SK-N-SH treated with all-trans-retinoic acid at 6 μM for 48 hours (cell line): ENCODE data around the gene NCOA6.

ENCODE experiments used
- ATAC-seq: fragments of 200-7000 bp; cut with Tn5 transposase; 3 replicates; pipeline ENCODE4 v1.9.1; 2020; ENCODE audit warnings: mild to moderate bottlenecking, moderate library complexity
- BACH2 ChIP-seq: fragments of 250-450 bp; sonication (Bioruptor Pico); IDR thresholded peaks from 2 replicates; pipeline ENCODE4 v1.9.0; 2021; ENCODE audit warnings: mild to moderate bottlenecking, borderline replicate concordance
- CSDC2 ChIP-seq: fragments of 250-450 bp; sonication (Bioruptor Pico); IDR thresholded peaks from 2 replicates; pipeline ENCODE4 v1.5.0; 2020; ENCODE audit warnings: mild to moderate bottlenecking, moderate library complexity
- ESRRG ChIP-seq: fragments of 250-450 bp; sonication (Bioruptor Pico); IDR thresholded peaks from 2 replicates; pipeline ENCODE4 v1.6.1; 2021; ENCODE audit warnings: mild to moderate bottlenecking
- GLIS3 ChIP-seq: fragments of 250-450 bp; sonication (Bioruptor Pico); IDR thresholded peaks from 2 replicates; pipeline ENCODE4 v1.5.0; 2020; ENCODE audit warnings: mild to moderate bottlenecking, moderate library complexity
- OSR1 ChIP-seq: fragments of 250-450 bp; sonication (Bioruptor Pico); IDR thresholded peaks from 2 replicates; pipeline ENCODE4 v1.8.0; 2022; ENCODE audit warnings: moderate library complexity, mild to moderate bottlenecking, inconsistent platforms
- PPARA ChIP-seq: fragments of 250-450 bp; sonication (Bioruptor Pico); IDR thresholded peaks from 2 replicates; pipeline ENCODE4 v1.5.0; 2020; ENCODE audit warnings: mild to moderate bottlenecking, borderline replicate concordance
- SNAI2 ChIP-seq: fragments of 250-450 bp; sonication (Bioruptor Pico); IDR thresholded peaks from 2 replicates; pipeline ENCODE4 v1.5.0; 2020; ENCODE audit warnings: mild to moderate bottlenecking, moderate library complexity
- TCF4 ChIP-seq: fragments of 250-450 bp; sonication (Bioruptor Pico); IDR thresholded peaks from 2 replicates; pipeline ENCODE4 v1.8.0; 2021; ENCODE audit warnings: mild to moderate bottlenecking, moderate library complexity, borderline replicate concordance
- TOX ChIP-seq: fragments of 250-450 bp; sonication (Bioruptor Pico); IDR thresholded peaks from 2 replicates; pipeline ENCODE4 v1.8.0; 2021; ENCODE audit warnings: mild to moderate bottlenecking, moderate library complexity, borderline replicate concordance
- ZC3H10 ChIP-seq: fragments of 250-450 bp; sonication (Bioruptor Pico); IDR thresholded peaks from 2 replicates; pipeline ENCODE4 v1.5.1; 2021; ENCODE audit warnings: mild to moderate bottlenecking, moderate library complexity
- ZFP3 ChIP-seq: fragments of 250-450 bp; sonication (Bioruptor Pico); IDR thresholded peaks from 2 replicates; pipeline ENCODE4 v1.5.0; 2020; ENCODE audit warnings: mild to moderate bottlenecking, moderate library complexity
- ZFP30 ChIP-seq: fragments of 450-650 bp; formaldehyde crosslinking; IDR thresholded peaks from 2 replicates; pipeline ENCODE4 v1.5.0; 2022; ENCODE audit warnings: mild to moderate bottlenecking, moderate library complexity
- ZNF565 ChIP-seq: fragments of 450-650 bp; formaldehyde crosslinking; conservative IDR thresholded peaks from 2 replicates; pipeline ENCODE4 v1.5.0; 2020; ENCODE audit warnings: low read depth, mild to moderate bottlenecking, moderate library complexity
- ZNF70 ChIP-seq: fragments of 450-650 bp; formaldehyde crosslinking; IDR thresholded peaks from 2 replicates; pipeline ENCODE4 v1.5.0; 2020; ENCODE audit warnings: mild to moderate bottlenecking, moderate library complexity
- ZNF8 ChIP-seq: fragments of 450-650 bp; formaldehyde crosslinking; IDR thresholded peaks from 2 replicates; pipeline ENCODE4 v1.5.0; 2020; ENCODE audit warnings: mild to moderate bottlenecking, moderate library complexity
- TF ChIP-seq, protein P1 (sequence below): fragments of 250-450 bp; sonication (Bioruptor Pico); IDR thresholded peaks from 2 replicates; pipeline ENCODE4 v1.5.0; 2020; ENCODE audit warnings: mild to moderate bottlenecking, moderate library complexity
- TF ChIP-seq, protein P2 (sequence below): fragments of 250-450 bp; sonication (Bioruptor Pico); IDR thresholded peaks from 2 replicates; pipeline ENCODE4 v1.5.1; 2020; ENCODE audit warnings: low read depth, mild to moderate bottlenecking, moderate library complexity
- TF ChIP-seq, protein P3 (sequence below): fragments of 250-450 bp; sonication (Bioruptor Pico); IDR thresholded peaks from 2 replicates; pipeline ENCODE4 v1.8.0; 2020; ENCODE audit warnings: mild to moderate bottlenecking, moderate library complexity, borderline replicate concordance
- TF ChIP-seq, protein P4 (sequence below): fragments of 250-450 bp; sonication (Bioruptor Pico); IDR thresholded peaks from 2 replicates; pipeline ENCODE4 v1.5.1; 2021; ENCODE audit warnings: mild to moderate bottlenecking, moderate library complexity

NCOA6 gene

DNA sequence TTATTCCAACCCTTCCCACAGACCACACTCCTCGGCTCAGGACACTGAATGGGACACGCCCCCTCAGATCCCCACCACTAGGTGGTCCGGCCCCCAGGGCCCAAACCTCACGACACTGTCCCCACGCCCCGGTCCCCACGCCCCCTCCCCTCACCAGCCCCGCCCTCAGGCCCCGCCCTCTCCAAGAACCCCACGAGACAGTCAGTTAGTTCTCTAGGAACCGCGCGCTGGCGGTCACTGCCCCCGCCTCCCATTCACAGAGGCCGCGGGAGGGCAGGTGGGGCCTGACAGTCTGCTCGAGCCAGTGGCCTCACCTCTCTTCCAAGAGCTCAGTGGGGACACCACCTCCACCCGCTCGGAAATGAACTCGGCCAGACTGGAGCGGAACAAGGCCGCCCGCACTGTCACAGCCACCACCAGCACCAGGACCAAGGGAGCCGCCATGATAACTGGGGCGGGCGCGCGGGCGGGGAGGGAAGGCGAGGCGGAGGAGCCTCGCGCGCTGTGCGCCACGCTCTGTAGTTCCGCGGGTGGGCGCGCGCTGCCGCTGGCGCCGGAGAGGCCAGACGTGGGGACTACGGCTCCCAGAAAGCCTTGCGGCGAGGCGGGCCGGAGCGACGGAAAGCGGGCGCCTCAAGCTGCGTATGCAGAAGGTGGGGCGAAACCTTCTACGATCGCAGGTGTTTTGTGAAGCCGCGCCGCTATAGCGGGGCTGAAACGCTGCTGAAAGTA is 148.6 kb downstream of the NCOA6 start, which contains the start of gene PIGU:
TSS of gene PIGU (minus strand) at position 451 of the 732 bp plus-strand sequence. CDS start at position 444, 7 bp downstream.
- TF ChIP-seq ZNF8, result no peak
- TF ChIP-seq, protein P1, sequence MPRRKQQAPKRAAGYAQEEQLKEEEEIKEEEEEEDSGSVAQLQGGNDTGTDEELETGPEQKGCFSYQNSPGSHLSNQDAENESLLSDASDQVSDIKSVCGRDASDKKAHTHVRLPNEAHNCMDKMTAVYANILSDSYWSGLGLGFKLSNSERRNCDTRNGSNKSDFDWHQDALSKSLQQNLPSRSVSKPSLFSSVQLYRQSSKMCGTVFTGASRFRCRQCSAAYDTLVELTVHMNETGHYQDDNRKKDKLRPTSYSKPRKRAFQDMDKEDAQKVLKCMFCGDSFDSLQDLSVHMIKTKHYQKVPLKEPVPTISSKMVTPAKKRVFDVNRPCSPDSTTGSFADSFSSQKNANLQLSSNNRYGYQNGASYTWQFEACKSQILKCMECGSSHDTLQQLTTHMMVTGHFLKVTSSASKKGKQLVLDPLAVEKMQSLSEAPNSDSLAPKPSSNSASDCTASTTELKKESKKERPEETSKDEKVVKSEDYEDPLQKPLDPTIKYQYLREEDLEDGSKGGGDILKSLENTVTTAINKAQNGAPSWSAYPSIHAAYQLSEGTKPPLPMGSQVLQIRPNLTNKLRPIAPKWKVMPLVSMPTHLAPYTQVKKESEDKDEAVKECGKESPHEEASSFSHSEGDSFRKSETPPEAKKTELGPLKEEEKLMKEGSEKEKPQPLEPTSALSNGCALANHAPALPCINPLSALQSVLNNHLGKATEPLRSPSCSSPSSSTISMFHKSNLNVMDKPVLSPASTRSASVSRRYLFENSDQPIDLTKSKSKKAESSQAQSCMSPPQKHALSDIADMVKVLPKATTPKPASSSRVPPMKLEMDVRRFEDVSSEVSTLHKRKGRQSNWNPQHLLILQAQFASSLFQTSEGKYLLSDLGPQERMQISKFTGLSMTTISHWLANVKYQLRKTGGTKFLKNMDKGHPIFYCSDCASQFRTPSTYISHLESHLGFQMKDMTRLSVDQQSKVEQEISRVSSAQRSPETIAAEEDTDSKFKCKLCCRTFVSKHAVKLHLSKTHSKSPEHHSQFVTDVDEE, result no peak
- TF ChIP-seq ZNF70 (CRISPR knock-in tag), result no peak
- TF ChIP-seq ZNF565 (CRISPR knock-in tag), result no peak
- TF ChIP-seq ZFP30 (CRISPR knock-in tag), result no peak
- no peak for TF ChIP-seq ZFP3 (CRISPR knock-in tag)
- no peak for TF ChIP-seq SNAI2 (CRISPR knock-in tag)
- no peak for TF ChIP-seq TCF4 (CRISPR knock-in tag)
- no peak for TF ChIP-seq TOX (CRISPR knock-in tag)
- TF ChIP-seq GLIS3, result no peak
- TF ChIP-seq, protein P2, sequence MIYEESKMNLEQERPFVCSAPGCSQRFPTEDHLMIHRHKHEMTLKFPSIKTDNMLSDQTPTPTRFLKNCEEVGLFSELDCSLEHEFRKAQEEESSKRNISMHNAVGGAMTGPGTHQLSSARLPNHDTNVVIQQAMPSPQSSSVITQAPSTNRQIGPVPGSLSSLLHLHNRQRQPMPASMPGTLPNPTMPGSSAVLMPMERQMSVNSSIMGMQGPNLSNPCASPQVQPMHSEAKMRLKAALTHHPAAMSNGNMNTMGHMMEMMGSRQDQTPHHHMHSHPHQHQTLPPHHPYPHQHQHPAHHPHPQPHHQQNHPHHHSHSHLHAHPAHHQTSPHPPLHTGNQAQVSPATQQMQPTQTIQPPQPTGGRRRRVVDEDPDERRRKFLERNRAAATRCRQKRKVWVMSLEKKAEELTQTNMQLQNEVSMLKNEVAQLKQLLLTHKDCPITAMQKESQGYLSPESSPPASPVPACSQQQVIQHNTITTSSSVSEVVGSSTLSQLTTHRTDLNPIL (CRISPR knock-in tag), result no peak
- TF ChIP-seq BACH2 (CRISPR knock-in tag), result no peak
- ATAC-seq, result peak; percentile 98

DNA sequence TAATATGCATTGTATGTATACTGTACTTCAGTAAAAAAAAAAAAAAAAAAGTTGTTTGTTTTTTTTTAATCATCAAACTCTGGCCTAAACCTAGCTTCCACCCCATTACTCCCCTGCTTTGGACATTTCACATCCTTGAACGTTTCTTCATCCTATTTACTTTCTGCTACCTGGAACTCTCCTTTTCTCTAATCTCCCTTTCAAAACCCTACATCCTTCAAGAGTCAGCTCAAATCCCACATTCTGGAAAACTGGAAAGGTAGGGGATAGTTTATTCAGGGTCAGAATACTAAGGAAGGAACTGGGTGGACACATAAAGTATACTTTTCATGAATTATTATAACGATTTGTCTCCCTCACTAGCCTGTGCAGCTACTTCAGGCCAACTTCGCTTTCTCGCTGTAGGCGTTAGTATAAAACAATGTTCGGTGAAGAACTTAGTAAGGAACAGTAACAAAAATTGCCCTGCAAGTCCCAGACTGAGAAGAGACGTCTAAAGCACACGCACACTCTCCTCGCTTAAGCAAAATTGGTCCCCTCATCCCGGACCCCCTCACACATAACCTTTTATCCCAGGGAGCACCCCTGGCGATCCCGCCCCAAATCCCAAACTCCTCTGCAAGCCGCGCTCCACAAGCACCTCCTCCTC is 149.3 kb downstream of the NCOA6 start:
- ATAC-seq, result peak; percentile 17
- TF ChIP-seq CSDC2 (no peak), ZFP3 (CRISPR knock-in tag) (peak; percentile 88)

DNA sequence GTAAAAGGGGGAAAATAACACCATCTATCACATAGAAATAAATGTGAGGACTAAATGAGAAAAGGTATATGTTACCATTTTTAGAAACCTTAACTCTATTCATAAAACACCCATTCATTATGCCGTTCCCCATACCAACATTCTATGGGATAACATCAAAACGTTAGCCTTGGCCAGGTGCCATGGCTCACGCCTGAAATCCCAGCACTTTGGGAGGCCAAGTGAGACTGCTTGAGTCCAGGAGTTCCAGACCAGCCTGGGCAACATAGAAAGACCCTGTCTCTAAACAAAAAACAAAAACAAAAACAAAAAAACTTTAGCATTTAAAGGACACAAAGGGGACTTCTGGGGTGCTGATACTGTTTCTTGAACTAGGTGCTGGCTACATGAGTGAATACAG is 149.9 kb downstream of the NCOA6 start:
- no peak for TF ChIP-seq ESRRG (CRISPR knock-in tag)
- TF ChIP-seq BACH2 (CRISPR knock-in tag), result no peak
- no peak for TF ChIP-seq CSDC2
- no peak for TF ChIP-seq GLIS3
- TF ChIP-seq, protein P3, sequence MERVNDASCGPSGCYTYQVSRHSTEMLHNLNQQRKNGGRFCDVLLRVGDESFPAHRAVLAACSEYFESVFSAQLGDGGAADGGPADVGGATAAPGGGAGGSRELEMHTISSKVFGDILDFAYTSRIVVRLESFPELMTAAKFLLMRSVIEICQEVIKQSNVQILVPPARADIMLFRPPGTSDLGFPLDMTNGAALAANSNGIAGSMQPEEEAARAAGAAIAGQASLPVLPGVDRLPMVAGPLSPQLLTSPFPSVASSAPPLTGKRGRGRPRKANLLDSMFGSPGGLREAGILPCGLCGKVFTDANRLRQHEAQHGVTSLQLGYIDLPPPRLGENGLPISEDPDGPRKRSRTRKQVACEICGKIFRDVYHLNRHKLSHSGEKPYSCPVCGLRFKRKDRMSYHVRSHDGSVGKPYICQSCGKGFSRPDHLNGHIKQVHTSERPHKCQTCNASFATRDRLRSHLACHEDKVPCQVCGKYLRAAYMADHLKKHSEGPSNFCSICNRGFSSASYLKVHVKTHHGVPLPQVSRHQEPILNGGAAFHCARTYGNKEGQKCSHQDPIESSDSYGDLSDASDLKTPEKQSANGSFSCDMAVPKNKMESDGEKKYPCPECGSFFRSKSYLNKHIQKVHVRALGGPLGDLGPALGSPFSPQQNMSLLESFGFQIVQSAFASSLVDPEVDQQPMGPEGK (CRISPR knock-in tag), result no peak
- TF ChIP-seq OSR1 (CRISPR knock-in tag), result no peak
- no peak for TF ChIP-seq TCF4 (CRISPR knock-in tag)
- no peak for TF ChIP-seq ZNF565 (CRISPR knock-in tag)
- TF ChIP-seq ZNF70 (CRISPR knock-in tag), result no peak
- TF ChIP-seq PPARA, result no peak
- TF ChIP-seq, protein P2 (CRISPR knock-in tag), result no peak
- TF ChIP-seq, protein P4, sequence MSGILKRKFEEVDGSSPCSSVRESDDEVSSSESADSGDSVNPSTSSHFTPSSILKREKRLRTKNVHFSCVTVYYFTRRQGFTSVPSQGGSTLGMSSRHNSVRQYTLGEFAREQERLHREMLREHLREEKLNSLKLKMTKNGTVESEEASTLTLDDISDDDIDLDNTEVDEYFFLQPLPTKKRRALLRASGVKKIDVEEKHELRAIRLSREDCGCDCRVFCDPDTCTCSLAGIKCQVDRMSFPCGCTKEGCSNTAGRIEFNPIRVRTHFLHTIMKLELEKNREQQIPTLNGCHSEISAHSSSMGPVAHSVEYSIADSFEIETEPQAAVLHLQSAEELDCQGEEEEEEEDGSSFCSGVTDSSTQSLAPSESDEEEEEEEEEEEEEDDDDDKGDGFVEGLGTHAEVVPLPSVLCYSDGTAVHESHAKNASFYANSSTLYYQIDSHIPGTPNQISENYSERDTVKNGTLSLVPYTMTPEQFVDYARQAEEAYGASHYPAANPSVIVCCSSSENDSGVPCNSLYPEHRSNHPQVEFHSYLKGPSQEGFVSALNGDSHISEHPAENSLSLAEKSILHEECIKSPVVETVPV, result no peak
- TF ChIP-seq ZC3H10 (CRISPR knock-in tag), result no peak
- no peak for ATAC-seq
